ENCODE results near the gene ASRGL1.
A peak's percentile ranks its signal among the peaks of the same experiment; 100 is the strongest.
"Not testable (repeated sequence)": the region's sequence is repeated elsewhere in the genome, so short reads cannot be mapped to it uniquely, and the experiment has no call there.

The ASRGL1 gene

GRCh38 chr11:62353841-62354240, 16.6 kb downstream of the ASRGL1 start:
- DNase-seq, result peak; percentile 71

DNA sequence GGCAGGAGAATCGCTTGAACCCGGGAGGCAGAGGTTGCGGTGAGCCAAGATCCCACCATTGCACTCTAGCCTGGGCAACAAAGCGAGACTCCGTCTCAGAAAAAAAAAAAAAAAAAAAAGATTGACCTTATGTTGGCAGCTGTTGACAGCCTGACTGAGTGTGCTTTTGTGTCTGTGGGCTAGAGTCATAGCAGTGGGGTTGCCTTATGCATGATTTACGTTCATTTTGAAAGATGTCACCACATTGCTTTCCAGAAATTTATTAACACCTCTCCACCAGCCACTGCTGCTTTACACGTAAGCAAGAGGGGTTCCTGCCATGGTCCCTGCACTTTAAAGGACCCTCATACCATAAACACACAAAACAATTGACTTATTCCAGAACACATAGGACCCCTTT, 21.0 kb downstream of the ASRGL1 start:
- DNase-seq, result no peak

DNA sequence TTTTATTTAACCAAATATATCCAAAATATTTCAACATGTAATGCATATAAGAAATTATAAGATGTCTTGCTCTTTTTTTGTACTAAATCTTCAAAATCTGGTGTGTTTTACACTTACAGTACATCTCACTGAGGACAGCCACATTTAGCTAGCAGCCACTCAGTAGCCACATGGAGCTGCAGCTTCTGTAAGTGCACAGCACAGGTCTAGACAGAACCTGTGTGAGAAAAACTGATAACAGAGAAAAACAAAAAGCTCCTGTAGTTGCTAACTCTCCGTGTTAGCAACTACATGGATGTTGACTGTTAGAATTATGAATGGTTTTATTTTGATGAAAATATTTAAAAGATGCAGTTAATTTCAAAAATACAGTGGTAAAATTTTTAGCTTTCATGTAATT, 22.2 kb downstream of the ASRGL1 start:
- no peak for DNase-seq

DNA sequence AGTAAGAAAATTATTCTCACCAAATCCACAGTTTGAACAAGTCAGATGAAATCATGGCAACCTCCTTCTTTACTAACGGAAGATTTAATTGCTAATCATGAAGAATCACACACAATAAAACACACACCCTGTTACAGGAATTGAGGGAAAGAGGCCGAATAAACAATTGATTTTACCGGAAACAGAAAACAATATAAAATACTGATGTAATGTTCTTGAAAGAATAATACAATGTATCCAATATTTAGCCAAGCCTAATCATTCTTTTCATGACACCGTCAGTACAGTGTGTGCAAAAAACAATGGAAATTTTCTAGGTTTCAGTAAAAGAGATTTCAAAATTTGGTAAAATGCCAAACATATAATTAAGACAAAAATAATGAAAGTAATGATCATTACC, 23.4 kb downstream of the ASRGL1 start:
- DNase-seq, result no peak

- DNase-seq, result not testable (repeated sequence)
Observed at GRCh38 chr11:62368861-62369477, 31.7 kb downstream of the ASRGL1 start.

GRCh38 chr11:62370743-62371440, 33.6 kb downstream of the ASRGL1 start:
- DNase-seq, result no peak

- DNase-seq, result no peak
Observed at GRCh38 chr11:62372871-62373270, 35.6 kb downstream of the ASRGL1 start.

- no peak for DNase-seq
Observed at GRCh38 chr11:62373464-62374119, 36.3 kb downstream of the ASRGL1 start.

DNA sequence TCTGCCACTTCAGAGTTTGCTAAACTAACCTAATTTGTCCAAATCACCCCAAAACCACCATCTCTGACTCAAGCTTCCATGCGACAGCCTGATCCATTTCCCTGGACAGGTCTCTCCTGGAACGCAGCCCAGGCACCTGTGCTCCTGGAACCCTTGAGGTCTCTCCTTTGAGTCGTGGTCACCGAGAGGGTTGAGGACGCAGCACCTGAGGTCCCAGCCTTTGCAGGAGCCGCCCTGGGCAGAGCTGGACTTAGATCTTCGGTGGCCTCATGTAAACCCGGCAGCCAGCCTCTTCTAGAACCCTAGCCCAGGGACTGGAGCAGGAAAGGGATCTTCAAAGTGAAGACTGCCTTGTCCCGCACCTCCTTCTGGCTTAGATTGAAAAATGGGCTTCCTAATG, 37.6 kb downstream of the ASRGL1 start:
- DNase-seq, result no peak

- DNase-seq, result peak; percentile 9
Observed at GRCh38 chr11:62378459-62379063, 41.3 kb downstream of the ASRGL1 start.

DNA sequence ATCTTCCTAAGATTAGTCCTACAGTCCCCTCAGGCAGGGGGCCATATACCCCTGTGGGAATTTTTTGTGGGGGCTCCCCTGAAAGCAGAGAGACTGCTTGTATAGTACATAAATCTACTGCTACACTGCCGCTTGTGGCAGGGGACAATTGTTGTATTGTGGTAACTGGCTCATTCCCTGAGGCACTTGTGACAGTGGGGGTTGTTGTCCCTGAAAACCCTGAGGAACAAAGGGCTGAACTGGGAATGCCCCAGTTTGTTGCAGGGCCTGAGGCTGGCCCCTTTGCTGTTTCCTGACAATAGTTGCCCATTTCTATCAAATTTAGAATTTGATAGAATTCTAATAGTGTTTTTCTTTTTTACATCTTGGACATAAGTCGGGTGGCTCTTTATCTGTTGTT, 42.3 kb downstream of the ASRGL1 start:
- DNase-seq, result not testable (repeated sequence)

DNA sequence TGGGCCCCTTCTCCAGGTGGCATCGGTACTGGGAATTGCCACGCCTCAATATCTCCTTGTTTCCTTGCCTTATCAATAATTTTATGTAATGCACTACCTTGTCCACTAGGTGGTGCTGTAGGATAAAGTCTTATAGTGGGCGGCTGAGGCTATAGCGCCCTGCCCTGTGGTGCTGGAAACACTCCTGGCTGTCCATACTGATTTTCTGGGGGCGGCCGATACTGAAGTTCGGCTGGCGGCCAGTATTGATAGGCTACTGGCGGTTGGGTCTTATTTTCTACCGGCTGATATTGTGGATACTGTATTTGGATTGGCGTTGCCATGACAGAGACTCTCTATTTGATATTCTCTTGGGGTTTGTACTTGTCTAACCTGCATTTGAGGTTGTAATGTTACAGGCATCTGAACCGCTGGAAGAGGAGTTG, 43.6 kb downstream of the ASRGL1 start:
- DNase-seq, result peak; percentile 71

DNA sequence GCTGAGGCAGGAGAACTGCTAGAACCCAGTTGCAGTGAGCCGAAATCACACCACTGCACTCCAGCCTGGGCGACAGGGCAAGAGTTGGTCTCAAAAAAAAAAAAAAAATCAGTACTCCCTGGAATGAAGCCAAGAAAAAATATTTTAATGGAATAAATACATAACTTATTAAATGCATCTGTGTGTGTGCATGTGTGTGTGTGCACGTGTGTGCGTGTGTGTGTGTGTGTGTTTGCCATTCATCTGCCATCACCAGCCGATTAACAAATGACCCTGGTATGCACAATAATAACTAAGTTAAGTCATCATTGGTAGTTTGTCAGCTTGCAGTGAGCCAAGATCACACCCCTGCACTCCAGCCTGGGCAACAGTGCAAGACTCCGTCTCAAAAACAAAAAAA, 46.6 kb downstream of the ASRGL1 start:
- no peak for DNase-seq

DNA sequence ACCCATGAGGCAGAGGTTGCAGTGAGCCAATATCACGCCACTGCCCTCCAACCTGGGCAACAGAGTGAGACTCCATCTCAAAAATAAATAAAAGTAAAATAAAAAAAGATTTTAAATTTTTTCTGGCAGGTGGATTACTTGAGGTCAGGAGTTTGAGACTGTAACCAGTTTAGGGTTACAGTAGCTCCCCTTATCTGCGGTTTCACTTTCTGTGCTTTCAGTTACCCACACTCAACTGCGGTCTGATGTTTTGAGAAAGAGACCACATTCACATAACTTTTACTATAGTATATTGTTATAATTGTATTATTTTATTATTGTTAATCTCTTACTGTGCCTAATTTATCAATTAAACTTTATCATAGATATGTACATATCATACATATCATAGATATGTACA, 48.8 kb downstream of the ASRGL1 start:
- not testable (repeated sequence) for DNase-seq

- no peak for DNase-seq
Observed at GRCh38 chr11:62387381-62387780, 50.1 kb downstream of the ASRGL1 start.

DNA sequence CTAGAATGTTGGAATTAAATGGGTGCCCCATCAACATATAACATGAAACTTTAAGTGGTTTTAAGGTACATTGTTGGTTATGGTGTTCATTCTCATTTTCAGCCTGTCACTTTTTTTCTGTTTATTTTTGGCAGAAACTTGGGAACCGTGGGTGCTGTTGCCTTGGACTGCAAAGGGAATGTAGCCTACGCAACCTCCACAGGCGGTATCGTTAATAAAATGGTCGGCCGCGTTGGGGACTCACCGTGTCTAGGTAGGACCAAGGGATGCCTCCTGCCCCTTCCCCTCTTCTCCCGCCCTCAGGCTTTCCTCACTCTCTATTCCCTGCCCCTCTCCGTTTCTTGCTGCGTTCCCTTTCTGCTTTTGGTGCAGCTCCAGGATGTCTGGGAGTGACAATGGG, 51.8 kb downstream of the ASRGL1 start:
- no peak for DNase-seq

GRCh38 chr11:62390237-62390636, 53.0 kb downstream of the ASRGL1 start:
- no peak for DNase-seq

- no peak for DNase-seq
Observed at GRCh38 chr11:62390722-62391121, 53.5 kb downstream of the ASRGL1 start.

DNA sequence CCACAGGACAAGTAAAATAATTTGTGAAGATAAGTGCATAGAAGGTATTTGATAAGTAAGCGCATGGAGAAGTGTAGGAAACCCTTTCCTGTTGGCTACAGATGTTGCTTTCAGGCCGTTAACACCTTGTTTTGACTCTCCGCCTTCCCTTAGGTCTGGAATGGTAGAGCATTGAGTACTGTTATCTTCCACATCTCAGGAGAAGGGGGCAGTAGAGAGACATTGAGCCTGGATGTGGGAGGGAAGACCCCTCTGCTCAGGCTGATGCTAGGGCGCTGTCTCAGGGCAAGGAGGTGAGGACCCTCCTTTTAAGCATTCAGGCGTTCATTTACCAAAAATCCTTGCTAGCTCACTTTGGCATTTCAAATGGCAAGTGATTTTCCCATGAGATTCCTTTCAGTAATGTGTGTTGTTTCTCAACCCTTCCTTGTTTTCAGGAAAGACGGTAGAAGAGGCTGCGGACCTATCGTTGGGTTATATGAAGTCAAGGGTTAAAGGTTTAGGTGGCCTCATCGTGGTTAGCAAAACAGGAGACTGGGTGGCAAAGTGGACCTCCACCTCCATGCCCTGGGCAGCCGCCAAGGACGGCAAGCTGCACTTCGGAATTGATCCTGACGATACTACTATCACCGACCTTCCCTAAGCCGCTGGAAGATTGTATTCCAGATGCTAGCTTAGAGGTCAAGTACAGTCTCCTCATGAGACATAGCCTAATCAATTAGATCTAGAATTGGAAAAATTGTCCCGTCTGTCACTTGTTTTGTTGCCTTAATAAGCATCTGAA, 54.6 kb downstream of the ASRGL1 start:
- DNase-seq, result no peak

- DNase-seq, result no peak
Observed at GRCh38 chr11:62392506-62392905, 55.3 kb downstream of the ASRGL1 start.

GRCh38 chr11:62393061-62393611, 55.9 kb downstream of the ASRGL1 start:
- DNase-seq, result no peak

GRCh38 chr11:62393735-62394134, 56.5 kb downstream of the ASRGL1 start:
- no peak for DNase-seq
